Measurements from ENCODE around the gene ANTKMT. TPM values are rescaled to one million over a fixed set of nuclear protein-coding genes. Genes with fewer than 3 reads are reported as not detected.

The ANTKMT gene
- total and polyA plus RNA-seq, 2 of the 8 experiments (the other 6 are each of a cell fraction or from before 2014, with no cell fraction given), result 26.5 to 26.6 TPM

DNA sequence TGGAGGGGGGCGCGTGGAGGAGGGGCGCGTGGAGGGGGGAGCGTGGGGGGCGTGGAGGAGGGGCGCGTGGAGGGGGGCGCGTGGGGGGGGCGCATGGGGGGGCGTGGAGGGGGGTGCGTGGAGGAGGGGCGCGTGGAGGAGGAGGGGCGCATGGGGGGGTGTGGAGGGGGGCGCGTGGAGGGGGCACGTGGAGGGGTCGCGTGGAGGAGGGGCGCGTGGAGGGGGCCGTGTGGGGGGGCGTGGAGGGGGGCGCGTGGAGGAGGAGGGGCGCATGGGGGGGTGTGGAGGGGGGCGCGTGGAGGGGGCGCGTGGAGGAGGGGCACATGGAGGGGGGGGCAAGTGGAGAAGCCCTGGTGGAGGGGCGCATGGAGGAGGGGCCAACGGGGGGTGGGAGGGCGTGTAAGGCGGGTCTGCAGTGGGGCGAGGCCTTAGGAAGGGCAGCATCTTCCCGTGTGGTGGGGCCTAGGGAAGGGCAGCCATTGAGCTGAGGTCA lies 46.8 kb downstream of the ANTKMT start (continued):
- no peak for TF ChIP-seq BRCA1 (IDR thresholded peaks at IDR 0.05; ENCODE audit: low read depth, low read length)
